GM12878 (cell line): Measurements from ENCODE around the gene PLA2G15. TPM values are rescaled to one million over a fixed set of nuclear protein-coding genes. Genes with fewer than 3 reads are reported as not detected.

Experiments used
- ASH2L ChIP-seq: fragments of 300-600, 200-600 bp; sonication (generic); IDR thresholded peaks from 2 replicates; pipeline ENCODE4 v1.6.1; 2017; ENCODE audit warnings: low read depth, mild to moderate bottlenecking, borderline replicate concordance
- ATF3 ChIP-seq: IDR thresholded peaks from 2 replicates; pipeline ENCODE4 v1.6.1; 2011; ENCODE audit warnings: low read depth, mild to moderate bottlenecking, low read length, moderate library complexity, borderline replicate concordance; ENCODE audit errors: extremely low read depth
- BACH1 ChIP-seq: fragments of 450-650 bp; IDR thresholded peaks from 2 replicates; pipeline ENCODE4 v1.6.1; 2017; ENCODE audit warnings: mild to moderate bottlenecking, borderline replicate concordance
- CHD2 ChIP-seq: IDR thresholded peaks from 2 replicates; pipeline ENCODE4 v1.6.1; 2011; ENCODE audit warnings: low read depth, low read length, improper control_type of control experiment, borderline replicate concordance
- EGR1 ChIP-seq, 2 experiments: IDR thresholded peaks; 1 replicate in 1 of 2; 2 replicates in 1 of 2; pipeline ENCODE4 v1.6.1; 2011 to 2012; ENCODE audit warnings: low read depth in 2 of 2, low read length in 2 of 2, borderline replicate concordance in 1 of 2, mild to moderate bottlenecking in 1 of 2, moderate library complexity in 1 of 2
- FOXK2 ChIP-seq: fragments of 450-650 bp; IDR thresholded peaks from 2 replicates; pipeline ENCODE4 v1.6.1; 2017; ENCODE audit warnings: mild to moderate bottlenecking, moderate library complexity
- GABPA ChIP-seq: IDR thresholded peaks from 2 replicates; pipeline ENCODE4 v1.6.1; 2014; ENCODE audit warnings: antibody characterized with exemption, low read depth, mild to moderate bottlenecking, inconsistent platforms
- GATAD2B ChIP-seq: fragments of 450-650 bp; conservative IDR thresholded peaks from 2 replicates; pipeline ENCODE4 v1.6.1; 2017; ENCODE audit warnings: low read depth, mild to moderate bottlenecking, moderate library complexity
- HDAC2 ChIP-seq: fragments of 200-600 bp; sonication (generic); IDR thresholded peaks from 2 replicates; pipeline ENCODE4 v1.6.1; 2017
- KLF5 ChIP-seq: fragments of 450-650 bp; IDR thresholded peaks from 2 replicates; pipeline ENCODE4 v1.6.1; 2014; ENCODE audit warnings: mild to moderate bottlenecking; ENCODE audit not compliant: partially characterized antibody
- MEF2A ChIP-seq: IDR thresholded peaks from 2 replicates; pipeline ENCODE4 v1.6.1; 2011; ENCODE audit warnings: low read depth, mild to moderate bottlenecking, low read length, moderate library complexity; ENCODE audit not compliant: insufficient read depth
- MEF2B ChIP-seq: fragments of 450-650 bp; IDR thresholded peaks from 2 replicates; pipeline ENCODE4 v1.6.1; 2018; ENCODE audit warnings: mild to moderate bottlenecking, moderate library complexity; ENCODE audit not compliant: partially characterized antibody, poor library complexity, severe bottlenecking
- MTA3 ChIP-seq: IDR thresholded peaks from 2 replicates; pipeline ENCODE4 v1.6.1; 2012; ENCODE audit warnings: low read length, inconsistent platforms, borderline replicate concordance
- NBN ChIP-seq: fragments of 450-650 bp; IDR thresholded peaks from 2 replicates; pipeline ENCODE4 v1.6.1; 2016
- NFIC ChIP-seq: IDR thresholded peaks from 2 replicates; pipeline ENCODE4 v1.6.1; 2012; ENCODE audit warnings: low read depth, mild to moderate bottlenecking, inconsistent platforms, low read length, moderate library complexity
- NFYA ChIP-seq: IDR thresholded peaks from 2 replicates; pipeline ENCODE4 v1.6.1; 2011; ENCODE audit warnings: low read depth, mild to moderate bottlenecking, low read length, improper control_type of control experiment, borderline replicate concordance
- NFYB ChIP-seq: IDR thresholded peaks from 2 replicates; pipeline ENCODE4 v1.6.1; 2011; ENCODE audit warnings: low read depth, mild to moderate bottlenecking, low read length, improper control_type of control experiment, moderate library complexity; ENCODE audit not compliant: insufficient read depth
- PKNOX1 ChIP-seq: fragments of 450-650 bp; IDR thresholded peaks from 2 replicates; pipeline ENCODE4 v1.6.1; 2016; ENCODE audit warnings: mild to moderate bottlenecking
- POU2F2 ChIP-seq: IDR thresholded peaks from 3 replicates; pipeline ENCODE4 v1.6.1; 2011; ENCODE audit warnings: low read depth, mild to moderate bottlenecking, low read length, borderline replicate concordance
- SP1 ChIP-seq: IDR thresholded peaks from one replicate; pipeline ENCODE4 v1.6.1; 2011; ENCODE audit warnings: low read depth, low read length
- SREBF1 ChIP-seq: IDR thresholded peaks from 2 replicates; pipeline ENCODE4 v1.6.1; 2012; ENCODE audit warnings: mild to moderate bottlenecking, low read length
- TCF7 ChIP-seq: IDR thresholded peaks from 2 replicates; pipeline ENCODE4 v1.6.1; 2014; ENCODE audit warnings: antibody characterized with exemption, borderline replicate concordance
- polyA plus RNA-seq, 11 experiments: library from polyadenylated mRNA; depleted of rRNA in 4 of 11; unstranded in 6 of 11; stranded (reverse) in 5 of 11; fragments of >200 nt; fragmentation: Nextera tagmentation in 4 of 11; fragmentation: Illumina TruSeq in 1 of 11; extraction: Ambion mirVana in 4 of 11; extraction: Trizol in 1 of 11; gene quantifications; 1 replicate in 1 of 11; 2 replicates in 10 of 11; pipeline versions ENCODE4 v1.2.1 to v1.2.3, GENCODE V29; 2011 to 2016; ENCODE audit warnings: inconsistent platforms in 2 of 11, missing spikeins in 2 of 11, low read depth in 1 of 11
- total RNA-seq, 4 experiments: library from RNA; depleted of rRNA in 3 of 4; stranded (reverse); fragments of >200 nt in 3 of 4; fragmentation: Illumina TruSeq in 1 of 4; extraction: Trizol in 1 of 4; gene quantifications; 2 replicates each; pipeline versions ENCODE4 v1.2.1 to v1.2.3, GENCODE V29; 2013 to 2021
- TF ChIP-seq, protein P1 (sequence below): fragments of 450-650 bp; IDR thresholded peaks from 2 replicates; pipeline ENCODE4 v1.6.1; 2017; ENCODE audit warnings: mild to moderate bottlenecking, moderate library complexity
- TF ChIP-seq, protein P2 (sequence below): IDR thresholded peaks from 2 replicates; pipeline ENCODE4 v1.6.1; 2012; ENCODE audit warnings: low read depth, low read length, improper control_type of control experiment

The PLA2G15 gene
- total and polyA plus RNA-seq, 10 of the 15 experiments (the other 5 are each of a cell fraction or from before 2014, with no cell fraction given), result 0.31 to 9.4 (median 6.8) TPM

GRCh38 chr16:68244903-68245853 lies at the start of gene PLA2G15 (continued):
- TF ChIP-seq MEF2A (no peak), PKNOX1 (peak; percentile 69), BACH1 (0 out of 2 replicates have a peak, but pooled peaks have one; percentile 14), MEF2B (peak; percentile 38), MTA3 (no peak), GATAD2B (no peak), NBN (peak; percentile 76; the same call in 1 of the 2 replicates), POU2F2 (0 out of 3 replicates have a peak, but pooled peaks have one; percentile 6), SP1 (peak; percentile 93), GABPA (no peak), CHD2 (peak; percentile 90), SREBF1 (no peak), EGR1 (IDR thresholded peaks at IDR 0.05; ENCODE audit: borderline replicate concordance in 1 of 2, low read depth in 2 of 2, low read length in 2 of 2) (peak in 1 of 2 experiments; percentile 99; a peak in 2 of 3 replicates), ASH2L (no peak), FOXK2 (no peak), NFYA (peak; percentile 12; the same call in 1 of the 2 replicates), ATF3 (no peak), KLF5 (no peak), HDAC2 (no peak), NFYB (peak; percentile 94), TCF7 (no peak), NFIC (no peak)
- TF ChIP-seq, protein P1, sequence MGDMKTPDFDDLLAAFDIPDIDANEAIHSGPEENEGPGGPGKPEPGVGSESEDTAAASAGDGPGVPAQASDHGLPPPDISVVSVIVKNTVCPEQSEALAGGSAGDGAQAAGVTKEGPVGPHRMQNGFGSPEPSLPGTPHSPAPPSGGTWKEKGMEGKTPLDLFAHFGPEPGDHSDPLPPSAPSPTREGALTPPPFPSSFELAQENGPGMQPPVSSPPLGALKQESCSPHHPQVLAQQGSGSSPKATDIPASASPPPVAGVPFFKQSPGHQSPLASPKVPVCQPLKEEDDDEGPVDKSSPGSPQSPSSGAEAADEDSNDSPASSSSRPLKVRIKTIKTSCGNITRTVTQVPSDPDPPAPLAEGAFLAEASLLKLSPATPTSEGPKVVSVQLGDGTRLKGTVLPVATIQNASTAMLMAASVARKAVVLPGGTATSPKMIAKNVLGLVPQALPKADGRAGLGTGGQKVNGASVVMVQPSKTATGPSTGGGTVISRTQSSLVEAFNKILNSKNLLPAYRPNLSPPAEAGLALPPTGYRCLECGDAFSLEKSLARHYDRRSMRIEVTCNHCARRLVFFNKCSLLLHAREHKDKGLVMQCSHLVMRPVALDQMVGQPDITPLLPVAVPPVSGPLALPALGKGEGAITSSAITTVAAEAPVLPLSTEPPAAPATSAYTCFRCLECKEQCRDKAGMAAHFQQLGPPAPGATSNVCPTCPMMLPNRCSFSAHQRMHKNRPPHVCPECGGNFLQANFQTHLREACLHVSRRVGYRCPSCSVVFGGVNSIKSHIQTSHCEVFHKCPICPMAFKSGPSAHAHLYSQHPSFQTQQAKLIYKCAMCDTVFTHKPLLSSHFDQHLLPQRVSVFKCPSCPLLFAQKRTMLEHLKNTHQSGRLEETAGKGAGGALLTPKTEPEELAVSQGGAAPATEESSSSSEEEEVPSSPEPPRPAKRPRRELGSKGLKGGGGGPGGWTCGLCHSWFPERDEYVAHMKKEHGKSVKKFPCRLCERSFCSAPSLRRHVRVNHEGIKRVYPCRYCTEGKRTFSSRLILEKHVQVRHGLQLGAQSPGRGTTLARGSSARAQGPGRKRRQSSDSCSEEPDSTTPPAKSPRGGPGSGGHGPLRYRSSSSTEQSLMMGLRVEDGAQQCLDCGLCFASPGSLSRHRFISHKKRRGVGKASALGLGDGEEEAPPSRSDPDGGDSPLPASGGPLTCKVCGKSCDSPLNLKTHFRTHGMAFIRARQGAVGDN, result no peak
- TF ChIP-seq, protein P2, sequence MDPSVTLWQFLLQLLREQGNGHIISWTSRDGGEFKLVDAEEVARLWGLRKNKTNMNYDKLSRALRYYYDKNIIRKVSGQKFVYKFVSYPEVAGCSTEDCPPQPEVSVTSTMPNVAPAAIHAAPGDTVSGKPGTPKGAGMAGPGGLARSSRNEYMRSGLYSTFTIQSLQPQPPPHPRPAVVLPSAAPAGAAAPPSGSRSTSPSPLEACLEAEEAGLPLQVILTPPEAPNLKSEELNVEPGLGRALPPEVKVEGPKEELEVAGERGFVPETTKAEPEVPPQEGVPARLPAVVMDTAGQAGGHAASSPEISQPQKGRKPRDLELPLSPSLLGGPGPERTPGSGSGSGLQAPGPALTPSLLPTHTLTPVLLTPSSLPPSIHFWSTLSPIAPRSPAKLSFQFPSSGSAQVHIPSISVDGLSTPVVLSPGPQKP, result peak; percentile 39; the same call in 1 of the 2 replicates
